Neural crest cell (in vitro differentiated cells): ENCODE measurements around the gene GLP1R. TPM values are rescaled to one million over a fixed set of nuclear protein-coding genes. Genes with fewer than 3 reads are reported as not detected.

Source experiments
- DNase-seq: peaks from one replicate; pipeline ENCODE4 v3.0.0; 2021; ENCODE audit warnings: low read depth, mixed read lengths, low spot score
- H3K27ac Mint-ChIP-seq: one replicate; pipeline ENCODE4 v1.8.0; 2021; ENCODE audit warnings: mild to moderate bottlenecking, mixed read lengths; ENCODE audit not compliant: unreplicated experiment
- H3K27me3 Mint-ChIP-seq: 2 replicates; pipeline ENCODE4 v1.8.0; 2021; ENCODE audit warnings: low read depth, mild to moderate bottlenecking, mixed read lengths
- H3K36me3 Mint-ChIP-seq: 2 replicates; pipeline ENCODE4 v1.8.0; 2021; ENCODE audit warnings: low read depth, mild to moderate bottlenecking, mixed read lengths
- H3K4me1 Mint-ChIP-seq: 2 replicates; pipeline ENCODE4 v1.8.0; 2021; ENCODE audit warnings: mixed read lengths
- H3K4me3 Mint-ChIP-seq: one replicate; pipeline ENCODE4 v1.8.0; 2021; ENCODE audit warnings: mild to moderate bottlenecking, mixed read lengths
- H3K9me3 Mint-ChIP-seq: 2 replicates; pipeline ENCODE4 v1.8.0; 2021; ENCODE audit warnings: mixed read lengths
- CTCF ChIP-seq: fragments of 200-600 bp; sonication (generic); conservative IDR thresholded peaks from 2 replicates; pipeline ENCODE4 v1.5.0; 2021; ENCODE audit warnings: antibody characterized with exemption, mild to moderate bottlenecking
- total RNA-seq: library from RNA; stranded (reverse); gene quantifications from 2 replicates; pipeline ENCODE4 v1.2.1, GENCODE V29; 2021

GLP1R gene
- total RNA-seq, 1 donor from 2014 or later = 0.65 TPM

GRCh38 chr6:39100358-39100757 is 51.8 kb downstream of the GLP1R start:
- no peaks in the 10 kb centered on the region for H3K27me3 Mint-ChIP-seq
- no peak overlapping the region for H3K4me3 Mint-ChIP-seq
- H3K27ac Mint-ChIP-seq = no peak overlapping the region
- no peaks in the 10 kb centered on the region for H3K9me3 Mint-ChIP-seq
- DNase-seq = no peak
- peaks cover 9% of the 10 kb centered on the region for H3K36me3 Mint-ChIP-seq
- no peak for TF ChIP-seq CTCF
- no peaks in the 10 kb centered on the region for H3K4me1 Mint-ChIP-seq

- Mint-ChIP-seq H3K27ac (no peak overlapping the region), H3K27me3 (no peaks in the 10 kb centered on the region), H3K4me3 (no peak overlapping the region), H3K9me3 (no peaks in the 10 kb centered on the region), H3K4me1 (no peaks in the 10 kb centered on the region), H3K36me3 (peaks cover 18% of the 10 kb centered on the region)
- TF ChIP-seq CTCF = peak; percentile 70
- peak; percentile 36 for DNase-seq
Observed at GRCh38 chr6:39102071-39102820, 53.7 kb downstream of the GLP1R start.

GRCh38 chr6:39102821-39103136 is 54.2 kb downstream of the GLP1R start:
- Mint-ChIP-seq H3K4me3 (no peak overlapping the region), H3K27ac (no peak overlapping the region), H3K27me3 (no peaks in the 10 kb centered on the region), H3K4me1 (no peaks in the 10 kb centered on the region), H3K36me3 (peaks cover 18% of the 10 kb centered on the region), H3K9me3 (no peaks in the 10 kb centered on the region)
- TF ChIP-seq CTCF = no peak
- DNase-seq = no peak

- H3K27ac Mint-ChIP-seq = no peak overlapping the region
- no peaks in the 10 kb centered on the region for H3K27me3 Mint-ChIP-seq
- no peaks in the 10 kb centered on the region for H3K4me1 Mint-ChIP-seq
- DNase-seq = no peak
- TF ChIP-seq CTCF = no peak
- no peaks in the 10 kb centered on the region for H3K9me3 Mint-ChIP-seq
- H3K4me3 Mint-ChIP-seq = no peak overlapping the region
- peaks cover 22% of the 10 kb centered on the region for H3K36me3 Mint-ChIP-seq
Observed at GRCh38 chr6:39104528-39104927, 55.9 kb downstream of the GLP1R start.

GRCh38 chr6:39107034-39107433 is 58.5 kb downstream of the GLP1R start:
- DNase-seq = no peak
- no peaks in the 10 kb centered on the region for H3K9me3 Mint-ChIP-seq
- no peaks in the 10 kb centered on the region for H3K4me1 Mint-ChIP-seq
- no peaks in the 10 kb centered on the region for H3K27me3 Mint-ChIP-seq
- no peak overlapping the region for H3K27ac Mint-ChIP-seq
- no peak overlapping the region for H3K4me3 Mint-ChIP-seq
- no peak for TF ChIP-seq CTCF
- peaks cover 25% of the 10 kb centered on the region for H3K36me3 Mint-ChIP-seq
